Measurements from ENCODE around the gene COX4I2.

- TF ChIP-seq POLR2A (IDR thresholded peaks at IDR 0.05) (no peak), CTCF (IDR thresholded peaks at IDR 0.05) (no peak)
These were observed 38.3 kb downstream of the COX4I2 start for GRCh38 chr20:31675828-31676608.
